ENCODE measurements around the gene CCDC146.

Gene CCDC146

DNA sequence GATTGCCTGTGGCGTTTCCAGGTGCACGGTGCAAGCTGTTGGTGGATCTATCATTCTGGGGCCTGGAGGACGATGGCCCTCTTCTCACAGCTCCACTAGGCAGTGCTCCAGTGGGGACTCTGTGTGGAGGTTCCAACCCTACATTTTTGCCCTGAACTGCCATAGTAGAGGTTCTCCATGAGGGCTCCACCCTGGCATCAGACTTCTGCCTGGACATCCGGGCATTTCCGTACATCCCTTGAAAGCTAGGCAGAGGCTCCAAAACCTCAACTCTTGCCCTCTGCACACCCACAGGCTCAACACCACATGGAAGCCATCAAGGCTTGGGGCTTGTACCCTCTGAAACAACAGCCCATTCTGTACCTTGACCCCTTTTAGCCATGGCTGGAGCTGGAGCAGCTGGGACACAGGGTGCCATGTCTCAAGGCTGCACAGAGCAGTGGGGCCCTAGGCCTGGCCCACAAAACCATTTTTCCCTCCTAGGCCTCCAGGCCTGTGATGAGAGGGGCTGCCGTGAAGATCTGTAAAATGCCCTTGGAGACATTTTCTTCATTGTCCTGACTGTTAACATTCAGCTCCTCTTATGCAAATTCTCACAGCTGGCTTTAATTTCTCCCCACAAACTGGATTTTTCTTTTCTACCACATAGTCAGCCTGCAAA, 87.2 kb downstream of the CCDC146 start:
- no peak for TF ChIP-seq SIN3A (IDR thresholded peaks at IDR 0.05; ENCODE audit: borderline replicate concordance, insufficient read depth, low read length)
- TF ChIP-seq REST (IDR thresholded peaks at IDR 0.05; ENCODE audit: insufficient read depth in 1 of 2, low read depth in 2 of 2, low read length in 2 of 2), result no peak
- no peak for TF ChIP-seq FOXP2 (optimal IDR thresholded peaks at IDR 0.05; ENCODE audit: borderline replicate concordance, extremely low read depth, extremely low read length, insufficient read depth)
- no peak for TF ChIP-seq TAF1 (IDR thresholded peaks at IDR 0.05; ENCODE audit: borderline replicate concordance, insufficient read depth, low read length)
- TF ChIP-seq POLR2AphosphoS5 (IDR thresholded peaks at IDR 0.05; ENCODE audit: low read depth, low read length), result no peak

DNA sequence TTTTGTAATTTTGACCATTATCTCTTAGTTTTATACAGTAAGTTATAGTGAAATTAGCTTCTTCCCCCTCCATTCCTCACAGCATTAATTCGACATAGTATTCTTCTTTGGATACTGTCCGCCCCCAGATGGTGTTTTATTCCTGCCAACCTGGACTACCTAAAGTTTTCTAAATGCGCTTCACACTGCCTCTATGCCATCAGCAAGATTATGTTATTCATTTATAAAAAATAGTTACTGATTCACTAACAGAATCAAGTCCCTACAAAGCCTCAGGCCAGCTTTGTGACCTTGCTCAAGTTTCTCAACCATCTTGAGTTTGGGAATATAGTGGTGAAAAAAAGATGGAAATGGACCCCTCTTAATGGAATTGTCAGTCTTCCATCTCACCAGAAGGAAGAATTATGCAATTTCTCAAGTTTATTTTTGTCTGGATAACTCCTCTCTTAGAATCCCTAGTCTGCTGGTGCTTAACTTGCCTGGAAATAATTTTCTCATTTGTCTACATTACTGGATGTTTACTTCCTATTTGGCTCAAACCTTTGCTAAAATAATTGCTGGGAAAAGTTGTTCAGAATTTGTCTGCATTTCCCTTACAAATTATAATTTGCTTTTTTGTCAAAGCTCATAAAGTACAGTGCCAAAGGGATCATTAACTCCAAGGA, 93.9 kb downstream of the CCDC146 start:
- TF ChIP-seq TAF1 (IDR thresholded peaks at IDR 0.05; ENCODE audit: borderline replicate concordance, insufficient read depth, low read length), result no peak
- TF ChIP-seq REST (IDR thresholded peaks at IDR 0.05; ENCODE audit: insufficient read depth in 1 of 2, low read depth in 2 of 2, low read length in 2 of 2), result no peak
- no peak for TF ChIP-seq POLR2AphosphoS5 (IDR thresholded peaks at IDR 0.05; ENCODE audit: low read depth, low read length)
- no peak for TF ChIP-seq FOXP2 (optimal IDR thresholded peaks at IDR 0.05; ENCODE audit: borderline replicate concordance, extremely low read depth, extremely low read length, insufficient read depth)
- TF ChIP-seq SIN3A (IDR thresholded peaks at IDR 0.05; ENCODE audit: borderline replicate concordance, insufficient read depth, low read length), result no peak

DNA sequence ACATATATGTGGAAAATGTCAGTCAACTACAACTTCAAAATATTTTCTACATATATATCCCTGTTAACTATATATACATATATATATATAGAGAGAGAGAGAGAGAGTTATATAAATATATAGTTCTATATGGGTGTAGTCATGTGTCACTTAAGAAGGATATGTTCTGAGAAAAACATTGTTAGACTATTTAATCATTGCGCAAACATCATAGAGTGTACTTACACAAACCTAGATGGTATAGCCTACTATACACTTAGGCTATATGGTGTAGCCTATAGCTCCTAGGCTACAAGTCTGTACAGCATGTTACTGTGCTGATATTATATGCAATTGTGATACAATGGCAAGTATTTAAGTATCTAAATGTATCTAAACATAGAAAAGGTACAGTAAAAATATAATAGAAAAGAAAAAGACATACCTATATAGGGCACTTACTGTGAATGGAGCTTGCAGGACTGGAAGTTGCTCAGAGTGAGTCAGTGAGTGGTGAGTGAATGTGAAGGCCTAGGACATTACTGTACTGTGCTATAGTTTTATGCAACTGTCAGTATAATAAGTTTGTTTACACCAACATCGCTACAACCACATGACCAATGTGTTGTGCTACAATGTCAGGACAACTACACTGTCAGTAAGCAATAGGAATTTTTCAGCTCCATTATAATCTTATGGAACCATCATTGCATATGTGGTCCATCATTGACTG, 95.2 kb downstream of the CCDC146 start:
- TF ChIP-seq REST (IDR thresholded peaks at IDR 0.05; ENCODE audit: insufficient read depth in 1 of 2, low read depth in 2 of 2, low read length in 2 of 2), result no peak
- TF ChIP-seq TAF1 (IDR thresholded peaks at IDR 0.05; ENCODE audit: borderline replicate concordance, insufficient read depth, low read length), result no peak
- no peak for TF ChIP-seq POLR2AphosphoS5 (IDR thresholded peaks at IDR 0.05; ENCODE audit: low read depth, low read length)
- no peak for TF ChIP-seq SIN3A (IDR thresholded peaks at IDR 0.05; ENCODE audit: borderline replicate concordance, insufficient read depth, low read length)

DNA sequence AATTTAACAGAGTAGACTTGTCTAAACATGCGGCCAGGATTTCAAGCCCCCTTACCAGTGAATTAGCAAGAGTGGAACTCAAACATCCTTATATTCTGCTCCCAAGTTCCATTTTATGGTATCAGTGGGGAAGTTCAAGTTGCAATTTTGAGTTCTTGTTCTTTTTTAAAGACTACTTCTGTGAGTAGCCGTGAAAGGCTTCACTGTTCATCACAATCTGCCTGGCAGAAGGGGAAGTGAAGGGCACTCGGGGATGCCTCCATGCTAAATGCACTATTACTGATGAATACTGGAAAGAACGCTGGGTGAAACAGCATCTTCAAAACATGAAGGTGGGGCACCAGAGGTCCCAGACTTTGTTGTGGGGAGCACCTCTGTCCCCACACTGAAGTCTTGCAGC, 99.7 kb downstream of the CCDC146 start:
- TF ChIP-seq TAF1 (IDR thresholded peaks at IDR 0.05; ENCODE audit: borderline replicate concordance, insufficient read depth, low read length) (no peak), REST (IDR thresholded peaks at IDR 0.05; ENCODE audit: insufficient read depth in 1 of 2, low read depth in 2 of 2, low read length in 2 of 2) (no peak), SIN3A (IDR thresholded peaks at IDR 0.05; ENCODE audit: borderline replicate concordance, insufficient read depth, low read length) (no peak)
